HEK293T (cell line): ENCODE data around the gene GALE.
"Not testable (repeated sequence)": the region's sequence is repeated elsewhere in the genome, so short reads cannot be mapped to it uniquely, and the experiment has no call there.

Source experiments
- CTCF ChIA-PET: fragments of 350-600 bp; formaldehyde crosslinking; extraction: SDS; loops from one replicate; lab custom pipeline; 2021; ENCODE audit warnings: antibody characterized with exemption, inconsistent platforms; lab: Yijun Ruan, JAX
- POLR2A ChIA-PET: fragments of 350-600 bp; formaldehyde crosslinking; extraction: SDS; loops from one replicate; lab custom pipeline; 2020; ENCODE audit warnings: antibody characterized with exemption, inconsistent platforms; lab: Yijun Ruan, JAX
- DNase-seq: peaks from one replicate; pipeline ENCODE4 v3.0.0; 2012; ENCODE audit warnings: mixed read lengths; ENCODE audit errors: extremely low spot score
- ARNT ChIP-seq: fragments of 450-650 bp; IDR thresholded peaks from 2 replicates; pipeline ENCODE4 v1.6.1; 2017; ENCODE audit warnings: mild to moderate bottlenecking
- BHLHE40 ChIP-seq: fragments of 450-650 bp; IDR thresholded peaks from 2 replicates; pipeline ENCODE4 v1.6.1; 2016; ENCODE audit warnings: mild to moderate bottlenecking, moderate library complexity, borderline replicate concordance
- CTBP1 ChIP-seq: fragments of 450-650 bp; IDR thresholded peaks from 2 replicates; pipeline ENCODE4 v1.6.1; 2016; ENCODE audit warnings: borderline replicate concordance
- ELF4 ChIP-seq: fragments of 450-650 bp; IDR thresholded peaks from 2 replicates; pipeline ENCODE4 v1.6.1; 2017; ENCODE audit warnings: antibody characterized with exemption
- FOXA1 ChIP-seq: fragments of 450-650 bp; IDR thresholded peaks from 2 replicates; pipeline ENCODE4 v1.6.1; 2016; ENCODE audit warnings: mild to moderate bottlenecking
- FOXK2 ChIP-seq: fragments of 450-650 bp; IDR thresholded peaks from 2 replicates; pipeline ENCODE4 v1.6.1; 2016; ENCODE audit warnings: mild to moderate bottlenecking
- FOXM1 ChIP-seq: fragments of 450-650 bp; IDR thresholded peaks from 2 replicates; pipeline ENCODE4 v1.6.1; 2017; ENCODE audit warnings: mild to moderate bottlenecking, borderline replicate concordance
- HDGF ChIP-seq: fragments of 450-650 bp; IDR thresholded peaks from 2 replicates; pipeline ENCODE4 v1.6.1; 2017; ENCODE audit warnings: antibody characterized with exemption, borderline replicate concordance
- L3MBTL2 ChIP-seq: fragments of 450-650 bp; conservative IDR thresholded peaks from 2 replicates; pipeline ENCODE4 v1.6.1; 2016; ENCODE audit warnings: mild to moderate bottlenecking
- LEF1 ChIP-seq: fragments of 450-650 bp; IDR thresholded peaks from 2 replicates; pipeline ENCODE4 v1.6.1; 2017; ENCODE audit warnings: mild to moderate bottlenecking, borderline replicate concordance
- NFRKB ChIP-seq: fragments of 450-650 bp; IDR thresholded peaks from 2 replicates; pipeline ENCODE4 v1.6.1; 2016; ENCODE audit warnings: mild to moderate bottlenecking, moderate library complexity
- SP1 ChIP-seq: fragments of 450-650 bp; IDR thresholded peaks from 2 replicates; pipeline ENCODE4 v1.6.1; 2017
- SUZ12 ChIP-seq: fragments of 450-650 bp; IDR thresholded peaks from 2 replicates; pipeline ENCODE4 v1.6.1; 2016; ENCODE audit warnings: mild to moderate bottlenecking
- TARDBP ChIP-seq: fragments of 450-650 bp; IDR thresholded peaks from 2 replicates; pipeline ENCODE4 v1.6.1; 2016
- ZNF384 ChIP-seq: fragments of 450-650 bp; IDR thresholded peaks from 2 replicates; pipeline ENCODE4 v1.6.1; 2016
- TF ChIP-seq, protein P1 (sequence below): fragments of 450-650 bp; IDR thresholded peaks from 2 replicates; pipeline ENCODE4 v1.6.1; 2016

Gene GALE

DNA sequence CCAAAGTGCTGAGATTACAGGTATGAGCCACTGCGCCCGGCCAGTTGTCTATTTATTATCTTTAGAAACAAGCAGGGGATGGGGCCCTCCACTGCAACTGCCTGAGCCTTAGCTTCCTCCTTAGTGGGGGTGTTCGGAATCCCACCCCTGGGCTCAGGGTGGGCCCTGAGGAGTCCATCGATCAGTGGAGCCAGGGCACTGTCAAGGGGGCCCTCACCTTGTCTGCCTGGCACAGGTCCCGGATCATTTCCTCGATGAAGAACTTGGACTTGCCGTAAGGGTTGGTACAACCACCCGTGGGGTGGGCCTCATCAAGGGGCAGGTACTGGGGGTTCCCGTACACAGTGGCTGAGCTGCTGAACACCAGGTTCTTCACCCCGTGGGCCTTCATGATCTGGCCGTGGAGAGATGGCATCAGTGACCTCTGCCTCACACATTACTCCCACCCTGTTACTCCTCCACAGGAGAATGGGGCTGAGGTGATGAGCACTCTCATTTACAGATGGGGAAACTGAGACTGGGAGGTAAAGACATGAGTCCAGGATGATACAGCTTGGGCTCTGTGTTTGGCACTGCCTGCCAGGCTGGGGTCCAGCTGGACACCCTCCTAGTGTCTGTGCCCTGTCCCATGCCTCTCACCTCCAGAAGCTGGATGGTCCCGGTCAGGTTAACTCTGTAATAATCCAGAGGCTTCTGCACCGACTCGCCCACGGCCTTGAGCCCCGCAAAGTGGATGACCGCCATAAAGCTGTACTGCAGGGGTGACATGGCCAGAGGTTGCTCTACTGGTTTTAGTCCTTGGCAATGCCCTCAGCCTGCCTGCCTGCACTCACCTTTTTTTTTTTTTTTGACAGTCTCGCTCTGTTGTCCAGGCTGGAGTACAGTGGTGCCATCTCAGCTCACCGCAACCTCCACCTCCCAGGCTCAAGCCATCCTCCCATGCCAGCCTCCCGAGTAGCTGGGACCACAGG is 2.8 kb downstream of the GALE start:
- POLR2A ChIA-PET: interaction anchor here (0.9 to 2.6 kb wide), 3 partner anchors 18 to 155 kb away, joined by 3 to 18 read pairs (median 6); partner anchors contain the start of gene PITHD1
- CTCF ChIA-PET: interaction anchor here (0.6 to 1.1 kb wide), 3 partner anchors 13 to 65 kb away, joined by 3 to 5 read pairs (median 3); no protein-coding TSS in a partner anchor
- no peak for DNase-seq
- no peak for TF ChIP-seq FOXK2
- no peak for TF ChIP-seq NFRKB
- TF ChIP-seq FOXM1: no peak
- no peak for TF ChIP-seq HDGF

DNA sequence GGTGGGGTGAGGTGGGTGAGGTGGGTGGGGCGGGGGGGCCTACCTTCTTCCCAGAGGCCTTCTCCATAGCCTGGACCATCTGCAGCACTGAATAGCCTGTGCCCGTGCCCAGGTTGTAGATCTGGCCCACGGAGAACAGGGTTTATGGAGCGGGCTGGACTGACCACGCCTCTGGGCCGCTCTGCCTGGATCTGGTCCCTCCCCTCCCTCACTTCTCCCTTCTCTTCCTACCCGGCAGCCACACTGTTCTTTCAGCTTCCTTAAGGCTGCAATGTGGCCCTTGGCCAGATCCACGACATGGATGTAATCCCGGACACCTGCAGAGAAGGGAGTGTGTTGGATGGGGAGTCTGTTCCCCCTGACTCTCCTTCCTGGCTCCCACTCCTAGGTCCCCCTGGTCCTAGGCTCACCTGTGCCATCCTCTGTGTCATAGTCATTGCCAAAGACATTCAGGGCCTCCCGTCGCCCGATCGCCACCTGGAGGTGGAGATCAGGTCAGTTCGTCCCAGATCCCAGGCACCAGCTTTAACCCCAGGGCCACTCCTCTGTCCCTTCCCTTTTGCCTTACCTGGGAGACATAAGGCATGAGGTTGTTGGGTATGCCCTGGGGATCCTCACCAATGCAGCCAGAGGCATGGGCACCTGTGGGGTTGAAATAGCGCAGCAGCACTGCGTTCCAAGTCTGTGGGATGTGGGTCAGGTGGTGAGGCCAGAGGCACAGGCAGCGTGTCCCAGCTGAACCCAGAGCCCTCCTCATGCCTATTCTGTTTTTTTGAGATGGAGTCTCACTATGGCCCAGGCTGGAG is 3.9 kb downstream of the GALE start:
- ChIA-PET CTCF (interaction anchor here (0.6 kb wide), 1 partner anchor 17 kb away, joined by 3 read pairs; no protein-coding TSS in a partner anchor), POLR2A (interaction anchor here (0.8 kb wide), 1 partner anchor 19 kb away, joined by 4 read pairs; the partner anchor contains the start of gene PITHD1)
- TF ChIP-seq L3MBTL2 (no peak), FOXM1 (no peak), ELF4 (no peak), ARNT (no peak), LEF1 (no peak), FOXA1 (no peak), BHLHE40 (no peak), ZNF384 (no peak), SP1 (no peak), CTBP1 (no peak), HDGF (no peak)
- TF ChIP-seq, protein P1, sequence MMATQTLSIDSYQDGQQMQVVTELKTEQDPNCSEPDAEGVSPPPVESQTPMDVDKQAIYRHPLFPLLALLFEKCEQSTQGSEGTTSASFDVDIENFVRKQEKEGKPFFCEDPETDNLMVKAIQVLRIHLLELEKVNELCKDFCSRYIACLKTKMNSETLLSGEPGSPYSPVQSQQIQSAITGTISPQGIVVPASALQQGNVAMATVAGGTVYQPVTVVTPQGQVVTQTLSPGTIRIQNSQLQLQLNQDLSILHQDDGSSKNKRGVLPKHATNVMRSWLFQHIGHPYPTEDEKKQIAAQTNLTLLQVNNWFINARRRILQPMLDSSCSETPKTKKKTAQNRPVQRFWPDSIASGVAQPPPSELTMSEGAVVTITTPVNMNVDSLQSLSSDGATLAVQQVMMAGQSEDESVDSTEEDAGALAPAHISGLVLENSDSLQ: no peak

DNA sequence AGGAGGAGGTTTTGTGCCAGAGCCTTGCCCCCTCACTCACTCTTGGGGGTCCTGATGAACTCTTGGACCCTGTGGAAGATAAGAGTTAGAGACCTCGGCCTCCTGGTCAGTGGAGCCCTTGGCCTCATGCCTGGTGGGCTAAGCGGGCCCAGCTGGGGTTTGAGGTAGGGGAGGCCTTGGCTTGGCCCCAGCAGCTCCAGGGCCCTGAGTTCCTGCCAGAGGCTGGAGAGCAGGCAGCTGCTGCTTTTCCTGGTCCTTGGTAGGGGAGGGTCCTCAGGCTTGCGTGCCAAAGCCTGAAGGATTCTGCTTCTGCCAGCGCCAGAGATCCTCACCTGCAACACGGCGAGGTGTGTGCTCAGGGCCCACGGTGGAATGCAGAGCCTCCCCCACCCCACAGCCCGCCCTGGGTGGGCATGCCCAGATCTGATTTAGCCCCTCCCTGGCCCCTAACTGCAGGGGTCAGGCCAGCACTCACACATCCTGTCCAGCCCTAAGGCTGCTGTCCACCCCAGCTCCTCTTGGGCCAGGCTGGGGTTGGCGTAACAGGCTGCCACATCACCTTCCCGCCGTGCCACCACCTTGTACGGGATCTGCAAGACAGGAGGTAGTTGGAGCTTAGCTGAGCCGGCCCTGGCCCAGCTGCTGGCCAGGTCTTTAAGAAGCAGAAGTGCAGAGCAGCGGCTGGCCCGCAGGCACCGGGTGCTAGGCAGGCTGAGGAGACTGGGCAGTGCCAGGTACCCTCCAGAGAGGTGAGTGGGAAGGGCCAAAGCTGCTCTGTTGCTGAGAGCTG is 4.7 kb downstream of the GALE start:
- DNase-seq: no peak
- TF ChIP-seq ZNF384 (no peak), ELF4 (no peak)
- POLR2A ChIA-PET: interaction anchor here (0.8 kb wide), 1 partner anchor 18 kb away, joined by 4 read pairs; the partner anchor contains the start of gene PITHD1
- CTCF ChIA-PET: no interaction called here

More for the DNA sequence above, 3.9 kb downstream of the GALE start:
- DNase-seq: no peak

DNA sequence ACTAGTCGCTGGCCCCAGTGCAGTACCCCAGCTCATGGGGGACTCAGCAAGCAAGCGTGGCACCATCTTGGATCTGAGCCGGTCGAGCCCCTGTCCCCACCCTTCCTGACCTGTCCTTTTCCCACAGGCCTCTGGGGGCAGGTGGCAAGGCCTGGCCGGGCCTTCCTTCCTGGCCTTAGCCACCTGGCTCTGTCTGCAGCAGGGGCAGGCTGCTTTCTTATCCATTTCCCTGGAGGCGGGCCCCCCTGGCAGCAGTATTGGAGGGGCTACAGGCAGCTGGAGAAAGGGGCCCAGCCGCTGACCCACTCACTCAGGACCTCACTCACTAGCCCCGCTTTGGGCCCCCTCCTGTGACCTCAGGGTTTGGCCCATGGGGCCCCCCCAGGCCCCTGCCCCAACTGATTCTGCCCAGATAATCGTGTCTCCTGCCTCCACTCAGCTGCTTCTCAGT is 5.8 kb downstream of the GALE start:
- CTCF ChIA-PET, DNase-seq: not testable (repeated sequence)
- POLR2A ChIA-PET: interaction anchor here (1.2 kb wide), 1 partner anchor 16 kb away, joined by 4 read pairs; the partner anchor contains the start of gene PITHD1

- ChIA-PET CTCF (interaction anchor here (1.4 kb wide), 1 partner anchor 22 kb away, joined by 3 read pairs; no protein-coding TSS in a partner anchor), POLR2A (interaction anchor here (1.2 kb wide), 1 partner anchor 15 kb away, joined by 4 read pairs; the partner anchor contains the start of gene PITHD1)
- TF ChIP-seq BHLHE40 (no peak), ELF4 (no peak), FOXA1 (no peak), HDGF (no peak), CTBP1 (no peak), ZNF384 (no peak), LEF1 (no peak), ARNT (no peak)
- DNase-seq: no peak
These were observed 6.5 kb downstream of the GALE start for GRCh38 chr1:23793861-23794731.

- DNase-seq: no peak
- CTCF ChIA-PET: interaction anchor here (1.4 kb wide), 1 partner anchor 22 kb away, joined by 3 read pairs; no protein-coding TSS in a partner anchor
- TF ChIP-seq ELF4 (no peak), CTBP1 (no peak), L3MBTL2 (no peak), NFRKB (no peak), LEF1 (no peak), ZNF384 (no peak), FOXM1 (no peak), TARDBP (no peak), BHLHE40 (no peak), ARNT (no peak), SUZ12 (no peak), FOXK2 (no peak), HDGF (no peak)
- TF ChIP-seq, protein P1: no peak
- POLR2A ChIA-PET: interaction anchor here (1.2 to 5.9 kb wide), 2 partner anchors 14 to 15 kb away, joined by 4 to 42 read pairs; partner anchors contain the start of gene PITHD1
These were observed 7.4 kb downstream of the GALE start for GRCh38 chr1:23793018-23793781.
